Uterus (tissue), 4 donors: ENCODE data around the gene CLIP3. TPM values are rescaled to one million over a fixed set of nuclear protein-coding genes. Genes with fewer than 3 reads are reported as not detected.
A peak's percentile ranks its signal among the peaks of the same experiment; 100 is the strongest.

Experiments used
- DNase-seq, 2 donors: peaks; one replicate each; pipeline ENCODE4 v3.0.0-alpha.2; 2019 to 2020
- H3K27ac ChIP-seq, 2 donors: fragments of 200-600 bp; sonication (generic); 1 replicate in 1 of 2; 2 replicates in 1 of 2; pipeline ENCODE4 v1.5.1; 2016 to 2018
- H3K27me3 ChIP-seq, 2 donors: fragments of 200-600 bp; sonication (generic); one replicate each; pipeline ENCODE4 v1.5.1; 2018 to 2019; ENCODE audit warnings: control low read depth in 1 of 2
- H3K36me3 ChIP-seq, 2 donors: fragments of 200-600 bp; sonication (generic); one replicate each; pipeline ENCODE4 v1.5.1; 2019; ENCODE audit warnings: control low read depth in 1 of 2
- H3K4me1 ChIP-seq, 2 donors: fragments of 200-600 bp; sonication (generic); one replicate each; pipeline ENCODE4 v1.5.1; 2018 to 2019; ENCODE audit warnings: control low read depth in 1 of 2
- H3K4me3 ChIP-seq, 2 donors: fragments of 200-600 bp; sonication (generic); 1 replicate in 1 of 2; 2 replicates in 1 of 2; pipeline ENCODE4 v1.5.1; 2018 to 2019; ENCODE audit warnings: mild to moderate bottlenecking in 1 of 2
- H3K9me3 ChIP-seq, 2 donors: fragments of 200-600 bp; sonication (generic); one replicate each; pipeline ENCODE4 v1.5.1; 2019; ENCODE audit warnings: control low read depth in 1 of 2
- CTCF ChIP-seq, 4 experiments: fragments of 200-600 bp in 2 of 4; fragments of 450-650 bp in 2 of 4; sonication (generic) in 2 of 4; IDR thresholded peaks; one replicate each; pipeline ENCODE4 v1.5.1; 2016 to 2019; ENCODE audit warnings: antibody characterized with exemption in 4 of 4, mild to moderate bottlenecking in 2 of 4, moderate library complexity in 1 of 4
- POLR2A ChIP-seq, 2 donors: fragments of 450-650 bp; IDR thresholded peaks; one replicate each; pipeline ENCODE4 v1.6.1; 2016; ENCODE audit warnings: antibody characterized with exemption in 2 of 2, mild to moderate bottlenecking in 1 of 2, moderate library complexity in 1 of 2
- intact Hi-C: fragments of 100-400 bp; cut with DNase I; formaldehyde crosslinking; loops from one replicate; pipeline ENCODE4 v1.15.1; 2023; ENCODE audit warnings: low total_unique reads
- total RNA-seq, 4 donors: library from RNA; depleted of rRNA in 3 of 4; stranded (reverse); fragments of >200 nt in 3 of 4; gene quantifications; one replicate each; pipeline versions ENCODE4 v1.1.0 to v1.2.4, GENCODE V29; 2014 to 2023
- donor health status: DM: yes; HTN: yes; CAD: no.

Gene CLIP3
- 10 to 100 TPM in 3 of 4 donors, 1 to 10 TPM in 1; 4.4 to 82.5 (median 34.8) TPM for total RNA-seq

DNA sequence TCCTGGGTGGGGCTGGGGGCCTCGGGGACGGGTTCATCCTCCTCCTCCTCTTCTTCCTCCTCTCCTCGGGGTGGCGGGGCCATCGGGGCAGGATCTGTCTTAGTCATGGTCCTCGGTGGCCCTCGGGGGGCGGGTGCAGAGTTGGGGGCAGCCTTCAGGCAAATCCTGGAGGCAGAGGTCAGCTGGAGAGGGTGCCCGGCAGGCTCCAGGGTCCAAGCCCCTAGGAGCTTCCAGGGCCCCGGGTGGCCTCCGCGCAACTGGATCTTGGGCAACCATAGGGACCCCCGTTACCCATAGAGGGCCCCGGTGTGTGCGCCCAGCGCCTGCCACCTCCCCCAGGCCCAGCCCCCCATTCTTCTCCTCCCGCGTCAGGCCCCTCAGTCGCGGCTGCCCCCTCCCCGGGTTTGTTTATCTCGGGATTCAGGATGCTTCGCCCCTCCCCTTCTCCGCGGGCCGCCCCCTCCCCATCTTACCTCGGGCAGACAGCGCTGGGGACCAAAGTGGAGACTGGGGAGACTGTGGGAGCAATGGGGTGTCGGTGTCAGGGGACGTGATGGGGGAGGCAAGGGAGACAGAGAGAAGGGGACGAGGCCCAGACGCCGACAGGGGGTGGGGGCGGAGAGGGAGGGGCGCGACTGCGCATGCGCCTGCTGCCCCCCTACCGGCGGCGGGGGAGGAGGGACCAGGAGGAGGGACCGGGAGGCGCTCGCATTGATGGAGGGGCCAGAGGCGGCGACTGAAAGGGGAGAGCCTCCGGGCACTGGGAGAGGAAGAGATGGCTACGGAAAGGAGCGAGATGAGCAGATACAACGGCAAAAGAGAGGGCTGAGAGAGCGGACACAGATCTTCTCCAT lies at the start of gene CLIP3:
TSS of gene CLIP3 (minus strand) at position 623 of the 854 bp plus-strand sequence. CDS start at position 107, 516 bp downstream.
- H3K9me3 ChIP-seq, result no peaks in the 10 kb centered on the region
- H3K4me1 ChIP-seq, result no peaks in the 10 kb centered on the region
- intact Hi-C loops, result no loop called here
- TF ChIP-seq CTCF (IDR thresholded peaks at IDR 0.05) (peak in 3 of 4 experiments; percentile 9 to 22 (median 22)), POLR2A (IDR thresholded peaks at IDR 0.05) (peak in 1 of 2 donors; percentile 36)
- H3K4me3 ChIP-seq, result peak within 1 kb of the TSS; percentile 68 to 85
- H3K36me3 ChIP-seq, result no peaks in the 10 kb centered on the region
- H3K27ac ChIP-seq, result peak within 1 kb of the TSS; percentile 84 to 89
- DNase-seq, result peak; percentile 81 to 87
- no peaks in the 10 kb centered on the region for H3K27me3 ChIP-seq

DNA sequence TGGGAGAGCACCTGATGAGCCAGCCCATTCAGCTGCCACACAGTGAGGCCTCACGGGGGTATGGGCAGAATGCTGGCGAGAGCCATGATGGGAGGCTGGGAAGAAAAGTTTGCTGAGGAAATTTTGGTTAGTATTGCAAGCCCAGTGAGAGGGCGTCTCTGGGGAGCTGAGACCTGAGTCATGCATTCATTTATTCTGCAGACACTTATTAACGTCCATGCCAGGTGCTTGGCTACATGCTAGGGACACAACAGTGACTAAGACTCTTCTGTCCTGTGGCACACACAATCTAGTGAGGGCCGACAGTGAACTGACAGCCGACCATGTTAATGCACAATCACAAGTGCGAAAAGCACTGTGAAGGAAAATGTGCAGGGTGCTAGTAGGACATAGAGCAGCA lies 49.2 kb upstream of the CLIP3 start:
- H3K27ac ChIP-seq, result no peak overlapping the region
- H3K9me3 ChIP-seq, result no peaks in the 10 kb centered on the region
- H3K4me1 ChIP-seq, result no peaks in the 10 kb centered on the region
- no peak for DNase-seq
- H3K27me3 ChIP-seq, result no peaks in the 10 kb centered on the region
- intact Hi-C loops, result no loop called here
- H3K36me3 ChIP-seq, result no peaks in the 10 kb centered on the region
- no peak for TF ChIP-seq CTCF (IDR thresholded peaks at IDR 0.05)
- H3K4me3 ChIP-seq, result no peak overlapping the region

DNA sequence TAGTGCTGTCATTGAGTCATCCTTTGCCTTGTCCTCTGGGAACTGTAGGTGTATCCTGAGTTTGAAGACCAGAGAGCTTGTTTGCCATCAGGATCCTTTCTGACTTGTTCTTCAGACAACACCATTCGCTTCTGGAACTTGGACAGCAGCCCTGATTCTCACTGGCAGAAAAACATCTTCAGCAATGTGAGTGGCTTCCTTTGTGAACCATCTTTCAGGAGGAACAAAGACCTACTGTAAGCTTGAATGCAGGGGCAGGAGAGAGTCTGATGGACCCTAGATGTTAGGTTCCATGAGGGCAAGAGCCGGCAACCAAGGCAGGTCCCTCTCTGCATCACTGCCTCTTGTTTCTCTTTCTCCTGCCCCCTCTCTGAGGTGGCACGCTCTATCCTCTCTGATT lies 48.7 kb upstream of the CLIP3 start:
- H3K4me1 ChIP-seq, result no peaks in the 10 kb centered on the region
- no peaks in the 10 kb centered on the region for H3K9me3 ChIP-seq
- no peak for DNase-seq
- no peak overlapping the region for H3K27ac ChIP-seq
- H3K36me3 ChIP-seq, result no peaks in the 10 kb centered on the region
- no peaks in the 10 kb centered on the region for H3K27me3 ChIP-seq
- H3K4me3 ChIP-seq, result no peak overlapping the region
- TF ChIP-seq POLR2A (IDR thresholded peaks at IDR 0.05) (no peak), CTCF (IDR thresholded peaks at IDR 0.05) (no peak)
- intact Hi-C loops, result no loop called here

- TF ChIP-seq POLR2A (IDR thresholded peaks at IDR 0.05), result no peak
- no peak for TF ChIP-seq CTCF (IDR thresholded peaks at IDR 0.05)
- intact Hi-C loops, result no loop called here
- no peak overlapping the region for H3K4me3 ChIP-seq
- H3K27ac ChIP-seq, result no peak overlapping the region
- no peaks in the 10 kb centered on the region for H3K27me3 ChIP-seq
- DNase-seq, result no peak
- no peaks in the 10 kb centered on the region for H3K4me1 ChIP-seq
- no peaks in the 10 kb centered on the region for H3K36me3 ChIP-seq
- no peaks in the 10 kb centered on the region for H3K9me3 ChIP-seq
These were observed 46.8 kb upstream of the CLIP3 start for GRCh38 chr19:36079389-36079945.
